DMS153 treated with DMSO at 0.1 percent for 48 hours (cell line): Measurements from ENCODE around the gene AGTPBP1.
A peak's percentile ranks its signal among the peaks of the same experiment; 100 is the strongest.

Experiments used
- DNase-seq: peaks from one replicate; lab custom pipeline; 2025; ENCODE audit not compliant: unreplicated experiment; lab: John Stamatoyannopoulos, UW

Gene AGTPBP1

GRCh38 chr9:85510830-85511504 lies 230.8 kb downstream of the AGTPBP1 start:
- no peak for DNase-seq

- DNase-seq = peak; percentile 1
Measured at GRCh38 chr9:85508616-85509015, 233.1 kb downstream of the AGTPBP1 start.

- no peak for DNase-seq
Measured at GRCh38 chr9:85505612-85506011, 236.1 kb downstream of the AGTPBP1 start.

GRCh38 chr9:85502815-85503655 lies 238.7 kb downstream of the AGTPBP1 start:
- no peak for DNase-seq

- DNase-seq = no peak
Measured at GRCh38 chr9:85501882-85502281, 239.9 kb downstream of the AGTPBP1 start.

GRCh38 chr9:85501456-85501855 lies 240.3 kb downstream of the AGTPBP1 start:
- DNase-seq = no peak
